Medulla oblongata (tissue), 1 donor: Measurements from ENCODE around the gene G2E3.
A peak's percentile ranks its signal among the peaks of the same experiment; 100 is the strongest.
"Not testable (repeated sequence)": the region's sequence is repeated elsewhere in the genome, so short reads cannot be mapped to it uniquely, and the experiment has no call there.

Experiments
- DNase-seq: peaks from one replicate; pipeline ENCODE4 v3.0.0-alpha.2; 2015; ENCODE audit errors: extremely low spot score

Gene G2E3

DNA sequence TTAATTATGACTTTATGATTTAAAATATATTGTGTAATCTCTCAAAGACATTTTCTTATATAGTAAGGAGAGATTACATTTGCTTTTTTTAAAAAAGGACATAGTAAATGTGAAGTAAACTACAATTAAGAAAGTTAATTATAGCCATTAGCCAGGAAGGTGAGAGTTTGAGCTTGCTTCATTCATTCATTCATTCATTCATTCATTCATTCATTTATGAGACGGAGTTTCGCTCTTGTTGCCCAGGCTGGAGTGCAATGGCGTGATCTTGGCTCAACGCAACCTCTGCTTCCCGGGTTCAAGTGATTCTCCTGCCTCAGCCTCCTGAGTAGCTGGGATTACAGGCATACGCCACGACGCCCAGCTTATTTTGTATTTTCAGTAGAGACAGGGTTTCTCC, 45.7 kb downstream of the G2E3 start:
- DNase-seq, result not testable (repeated sequence)

DNA sequence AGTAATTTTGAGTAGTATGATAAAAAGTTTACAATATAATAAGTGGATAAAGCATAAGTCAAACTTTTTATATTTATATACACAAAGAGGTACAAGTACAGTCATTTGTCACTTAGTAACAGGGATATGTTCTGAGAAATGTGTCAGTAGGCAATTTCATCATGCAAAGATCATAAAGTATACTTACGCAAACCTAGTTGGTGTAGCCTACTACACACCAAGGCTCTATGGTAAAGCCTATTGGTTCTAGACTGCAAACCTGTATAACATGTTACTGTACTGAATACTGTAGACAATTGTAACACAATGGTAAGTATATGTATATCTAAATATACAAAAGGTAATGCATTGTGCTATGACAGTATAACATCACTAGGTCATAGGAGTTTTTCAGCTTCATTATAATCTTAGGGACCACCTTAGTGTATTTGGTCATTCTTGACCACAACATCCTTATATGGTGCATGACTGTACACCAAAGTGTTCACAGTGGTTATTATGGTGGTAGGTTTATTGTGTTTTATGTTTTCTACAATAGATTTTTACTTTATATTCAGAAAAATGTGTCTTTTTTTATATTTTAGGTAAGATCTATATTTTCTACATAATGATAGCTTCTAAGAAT, 48.3 kb downstream of the G2E3 start:
- DNase-seq, result no peak

GRCh38 chr14:30608533-30609006, 49.6 kb downstream of the G2E3 start:
- no peak for DNase-seq

GRCh38 chr14:30610787-30611343, 51.9 kb downstream of the G2E3 start:
- peak; percentile 78 for DNase-seq

DNA sequence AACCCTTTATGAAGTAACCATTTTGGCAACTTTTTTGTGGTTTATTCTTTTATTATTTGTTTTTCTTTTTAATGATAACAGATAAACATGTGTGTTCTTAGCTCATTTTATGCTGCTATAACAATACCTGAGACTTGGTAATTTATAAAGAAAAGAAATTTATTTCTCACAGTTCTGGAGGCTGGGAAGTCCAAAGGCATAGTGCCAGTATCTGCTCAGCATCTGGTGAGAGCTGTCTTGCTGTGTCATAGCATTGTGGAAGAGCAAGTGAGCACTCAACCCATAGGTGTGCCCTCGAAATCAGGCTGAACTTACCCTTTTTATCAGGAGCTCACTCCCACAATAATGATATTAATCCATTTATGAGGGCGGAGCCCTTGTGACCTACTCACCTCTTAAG, 55.2 kb downstream of the G2E3 start:
- DNase-seq, result no peak

GRCh38 chr14:30620178-30620577, 61.2 kb downstream of the G2E3 start:
- DNase-seq, result no peak

GRCh38 chr14:30621354-30621939, 62.5 kb downstream of the G2E3 start:
- DNase-seq, result no peak

DNA sequence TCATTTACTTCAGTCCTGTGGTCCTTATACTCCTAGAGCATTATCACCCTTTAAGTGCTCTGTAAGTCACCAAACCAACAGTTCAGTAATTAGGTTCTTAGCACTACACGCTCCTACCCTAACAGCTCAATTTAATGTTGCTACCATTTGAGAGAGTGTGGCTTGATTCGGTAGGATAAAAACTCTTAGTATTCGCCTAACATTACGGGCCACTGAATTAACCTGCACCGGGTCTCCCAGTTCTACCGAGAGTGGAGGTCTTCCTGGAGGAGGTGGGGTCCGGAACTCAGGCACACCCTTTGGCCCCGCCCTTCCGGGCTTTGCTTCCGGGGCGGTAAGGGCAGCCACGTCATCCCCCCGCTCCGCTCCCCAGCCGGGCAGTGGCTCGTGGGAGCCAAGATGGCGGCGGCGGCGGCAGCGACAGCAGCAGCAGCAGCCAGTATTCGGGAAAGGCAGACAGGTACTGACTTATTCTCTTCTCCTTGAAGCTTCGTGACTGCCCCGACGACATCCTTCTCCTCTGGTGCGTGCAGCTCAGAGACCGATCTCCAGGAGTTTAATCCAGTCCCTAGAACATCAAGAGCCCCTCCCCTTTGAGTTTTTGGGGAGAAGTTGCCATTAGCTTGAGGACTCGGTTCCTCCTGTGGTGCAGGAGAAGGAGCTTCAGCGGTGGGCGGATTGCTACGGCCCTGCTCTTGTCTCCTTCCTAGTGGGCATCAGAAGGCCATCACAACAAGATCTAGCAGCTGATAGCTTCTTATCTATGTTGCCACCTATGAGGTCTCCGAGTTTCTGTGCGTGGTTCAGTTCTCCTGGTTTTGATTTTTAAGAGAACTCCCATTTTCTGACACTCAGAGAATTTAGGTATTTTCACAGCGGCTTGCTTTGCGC, 63.2 kb downstream of the G2E3 start, which contains the start of gene SCFD1:
Gene SCFD1, plus strand, starts transcription at position 380 of the 891 bp plus-strand sequence. Its CDS starts 20 bp downstream, at position 400.
- peak; percentile 96 for DNase-seq

DNA sequence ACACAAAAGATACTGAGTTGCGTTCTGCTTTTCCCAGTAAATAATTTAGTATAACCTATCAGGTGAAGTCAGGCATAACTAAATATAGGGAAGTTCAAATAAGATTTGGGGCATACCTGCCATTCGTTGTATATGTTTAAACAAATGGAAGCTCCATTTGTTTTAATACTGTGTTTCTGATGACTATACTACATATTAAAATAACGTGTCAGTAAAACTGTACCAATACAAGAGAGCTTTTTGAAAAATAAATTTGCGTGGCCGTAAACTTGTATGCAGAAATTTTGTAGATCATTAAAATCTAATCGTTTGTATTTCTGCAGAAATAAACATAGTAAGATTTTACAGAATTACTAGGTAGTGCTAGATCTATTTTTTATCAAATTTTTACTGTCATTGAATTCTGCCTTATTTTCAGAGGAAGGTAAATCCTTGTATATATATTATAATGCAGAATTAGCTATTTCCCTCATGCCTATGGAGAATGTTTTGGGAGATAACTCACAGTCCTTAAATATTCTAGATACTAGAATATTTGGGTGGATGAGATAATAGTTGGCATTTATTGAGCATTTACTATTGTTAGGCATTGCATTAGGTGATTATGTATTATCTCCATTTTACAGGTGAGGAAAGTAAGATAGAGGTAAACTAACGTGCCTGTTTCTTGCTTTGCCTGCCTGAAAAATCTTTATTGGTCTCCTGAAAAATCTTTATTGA, 64.6 kb downstream of the G2E3 start:
- DNase-seq, result no peak

GRCh38 chr14:30624132-30624423, 65.1 kb downstream of the G2E3 start:
- no peak for DNase-seq

DNA sequence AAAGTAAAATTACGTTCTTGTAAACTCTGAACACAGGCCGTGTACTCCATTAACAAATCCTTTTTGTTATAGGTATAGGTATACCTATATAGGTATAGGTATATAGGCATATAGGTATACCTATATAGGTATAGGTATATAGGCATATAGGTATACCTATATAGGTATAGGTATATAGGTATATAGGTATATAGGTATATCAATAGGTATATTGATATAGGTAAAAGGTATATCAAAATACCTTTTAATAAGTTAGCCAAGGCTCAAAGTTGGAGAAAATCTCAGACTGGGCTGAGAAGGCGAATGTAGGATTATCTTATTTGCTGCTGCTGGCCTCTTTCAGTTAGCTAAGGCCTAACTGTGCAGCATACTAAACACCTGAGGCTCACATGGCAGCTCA, 66.6 kb downstream of the G2E3 start:
- no peak for DNase-seq

GRCh38 chr14:30629432-30629831, 70.5 kb downstream of the G2E3 start:
- DNase-seq, result not testable (repeated sequence)

DNA sequence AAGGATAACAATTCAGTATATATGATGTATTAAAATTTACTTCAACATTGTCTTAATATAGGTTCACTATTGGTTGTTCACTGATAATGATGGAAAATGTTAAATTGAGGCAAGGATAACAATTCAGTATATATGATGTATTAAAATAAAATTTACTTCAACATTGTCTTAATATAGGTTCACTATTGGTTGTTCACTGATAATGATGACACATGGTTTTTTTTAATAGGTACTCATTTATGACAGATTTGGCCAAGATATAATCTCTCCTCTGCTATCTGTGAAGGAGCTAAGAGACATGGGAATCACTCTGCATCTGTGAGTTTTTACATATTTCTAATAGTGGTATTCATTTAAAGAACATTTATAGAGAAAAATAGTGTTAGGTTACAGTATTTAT, 71.3 kb downstream of the G2E3 start:
- DNase-seq, result no peak

GRCh38 chr14:30632730-30633129, 73.8 kb downstream of the G2E3 start:
- DNase-seq, result no peak

GRCh38 chr14:30638926-30639325, 80.0 kb downstream of the G2E3 start:
- no peak for DNase-seq

GRCh38 chr14:30641207-30641606, 82.2 kb downstream of the G2E3 start:
- DNase-seq, result no peak

DNA sequence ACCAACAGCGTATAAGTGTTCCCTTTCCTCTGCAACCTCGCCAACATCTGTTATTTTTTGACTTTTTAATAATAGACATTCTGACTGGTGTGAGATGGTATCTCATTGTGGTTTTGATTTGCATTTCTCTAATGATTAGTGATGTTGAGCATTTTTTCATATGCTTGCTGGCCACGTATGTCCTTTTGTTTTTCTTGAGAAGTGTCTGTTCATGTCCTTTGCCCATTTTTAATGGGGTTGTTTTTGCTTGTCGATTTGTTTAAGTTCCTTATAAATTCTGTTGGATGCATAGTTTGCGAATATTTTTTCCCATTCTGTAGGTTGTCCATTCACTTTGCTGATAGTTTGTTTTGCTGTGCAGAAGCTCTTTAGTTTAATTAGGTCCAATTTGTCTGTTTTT, 85.5 kb downstream of the G2E3 start:
- not testable (repeated sequence) for DNase-seq

DNA sequence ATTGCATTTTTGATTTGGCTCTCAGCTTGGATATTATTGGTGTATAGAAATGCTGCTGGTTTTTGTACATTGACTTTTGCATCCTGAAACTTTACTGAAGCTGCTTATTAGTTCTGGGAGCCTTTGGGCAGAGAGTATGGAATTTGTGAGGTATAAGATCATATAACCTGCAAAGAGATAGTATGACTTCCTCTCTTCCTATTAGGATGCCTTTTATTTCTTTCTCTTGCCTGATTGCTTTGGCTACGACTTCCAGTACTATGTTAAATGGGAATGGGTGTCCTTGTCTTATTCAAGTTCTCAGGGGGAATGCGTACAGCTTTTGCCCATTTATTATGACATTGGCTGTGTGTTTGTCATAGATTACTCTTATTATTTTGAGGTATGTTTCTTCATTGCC, 86.6 kb downstream of the G2E3 start:
- DNase-seq, result no peak

- no peak for DNase-seq
These were observed 89.5 kb downstream of the G2E3 start for GRCh38 chr14:30648471-30648870.

DNA sequence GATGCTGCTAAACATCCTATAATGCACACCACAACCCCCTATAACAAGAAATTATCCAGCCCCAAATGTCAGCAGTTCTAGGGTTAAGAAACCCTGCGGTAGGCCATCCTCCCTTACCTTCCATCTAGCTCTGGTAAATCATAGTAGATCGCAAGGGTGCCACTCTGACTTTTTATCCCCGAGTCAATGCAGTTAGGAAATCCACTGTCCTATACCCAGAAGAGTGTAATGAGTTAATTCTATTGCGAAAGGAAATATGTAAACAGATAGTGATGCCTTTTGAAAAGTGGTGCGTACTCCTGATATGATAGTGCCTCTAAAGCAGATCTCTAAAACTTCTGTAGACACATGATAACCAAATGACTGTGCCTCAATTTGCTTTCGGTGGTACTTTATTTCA, 93.0 kb downstream of the G2E3 start:
- no peak for DNase-seq

- no peak for DNase-seq
These were observed 96.2 kb downstream of the G2E3 start for GRCh38 chr14:30655124-30655523.

GRCh38 chr14:30655658-30656057, 96.7 kb downstream of the G2E3 start:
- DNase-seq, result no peak
